Hepatocyte (in vitro differentiated cells): ENCODE measurements around the gene MIER2. TPM values are rescaled to one million over a fixed set of nuclear protein-coding genes. Genes with fewer than 3 reads are reported as not detected.
A peak's percentile ranks its signal among the peaks of the same experiment; 100 is the strongest.

ENCODE experiments used
- DNase-seq: peaks from one replicate; pipeline ENCODE4 v3.0.0-alpha.2; 2016; ENCODE audit warnings: low spot score
- H2AFZ ChIP-seq: fragments of 200-600 bp; sonication (generic); 2 replicates; pipeline ENCODE4 v1.6.0; 2016; ENCODE audit warnings: antibody characterized with exemption, mild to moderate bottlenecking
- H3K27ac ChIP-seq: fragments of 200-600 bp; sonication (generic); 2 replicates; pipeline ENCODE4 v1.5.1; 2016; ENCODE audit warnings: mild to moderate bottlenecking
- H3K27me3 ChIP-seq: fragments of 200-600 bp; sonication (generic); 2 replicates; pipeline ENCODE4 v1.6.1; 2016
- H3K36me3 ChIP-seq: fragments of 200-600 bp; sonication (generic); replicated peaks from 2 replicates; pipeline ENCODE4 v1.5.1; 2016; ENCODE audit warnings: low read depth; ENCODE audit not compliant: insufficient read depth
- H3K4me1 ChIP-seq: fragments of 200-600 bp; sonication (generic); 2 replicates; pipeline ENCODE4 v1.5.1; 2016; ENCODE audit warnings: mild to moderate bottlenecking, moderate library complexity; ENCODE audit not compliant: insufficient read depth
- H3K4me2 ChIP-seq: fragments of 200-600 bp; sonication (generic); 2 replicates; pipeline ENCODE4 v1.6.0; 2016
- H3K4me3 ChIP-seq: fragments of 200-600 bp; sonication (generic); 2 replicates; pipeline ENCODE4 v1.5.1; 2016; ENCODE audit warnings: mild to moderate bottlenecking
- H3K79me2 ChIP-seq: fragments of 200-600 bp; sonication (generic); 2 replicates; pipeline ENCODE4 v1.6.0; 2017; ENCODE audit warnings: mild to moderate bottlenecking
- H3K9me2 ChIP-seq: fragments of 200-600 bp; sonication (generic); replicated peaks from 2 replicates; pipeline ENCODE4 v1.6.0; 2017; ENCODE audit warnings: mild to moderate bottlenecking; ENCODE audit not compliant: insufficient read depth
- H3K9me3 ChIP-seq: fragments of 200-600 bp; sonication (generic); 2 replicates; pipeline ENCODE4 v1.5.1; 2016; ENCODE audit warnings: low read depth, mild to moderate bottlenecking
- H4K20me1 ChIP-seq: fragments of 200-600 bp; sonication (generic); 2 replicates; pipeline ENCODE4 v1.6.0; 2016; ENCODE audit warnings: mild to moderate bottlenecking; ENCODE audit not compliant: insufficient read depth, poor library complexity, severe bottlenecking
- CTCF ChIP-seq: fragments of 200-600 bp; sonication (generic); IDR thresholded peaks from 2 replicates; pipeline ENCODE4 v1.5.1; 2016; ENCODE audit warnings: antibody characterized with exemption, mild to moderate bottlenecking; ENCODE audit not compliant: poor library complexity
- EZH2 ChIP-seq: fragments of 200-600 bp; sonication (generic); IDR thresholded peaks from 2 replicates; pipeline ENCODE4 v1.6.1; 2016; ENCODE audit warnings: antibody characterized with exemption, mild to moderate bottlenecking, borderline replicate concordance
- EZH2phosphoT487 ChIP-seq: fragments of 200-600 bp; sonication (generic); IDR thresholded peaks from one replicate; pipeline ENCODE4 v1.6.1; 2018; ENCODE audit warnings: antibody characterized with exemption, mild to moderate bottlenecking, low read depth, moderate library complexity; ENCODE audit not compliant: unreplicated experiment, severe bottlenecking
- WGBS: methylation state at CpG from one replicate; pipeline ENCODE4 v1.1.6; 2016; ENCODE audit warnings: low lambda C conversion rate; ENCODE audit errors: missing lambda C conversion rate; 5-methylcytosine and 5-hydroxymethylcytosine counted together
- polyA plus RNA-seq: library from polyadenylated mRNA; unstranded; fragments of >200 nt; fragmentation: Nextera tagmentation; extraction: Ambion mirVana; gene quantifications from 2 replicates; pipeline ENCODE4 v1.2.1, GENCODE V29; 2016
- total RNA-seq: library from RNA; depleted of rRNA; stranded (reverse); fragments of >200 nt; gene quantifications from 2 replicates; pipeline ENCODE4 v1.2.3, GENCODE V29; 2014

Gene MIER2
- total and polyA plus RNA-seq, 2 experiments from 2014 or later = 8.4 to 47.3 TPM

GRCh38 chr19:295687-296370 lies 48.8 kb downstream of the MIER2 start:
- Histone ChIP-seq H3K79me2 (no peaks in the 10 kb centered on the region), H3K9me2 (no peaks in the 10 kb centered on the region), H3K27me3 (peaks cover 32% of the 10 kb centered on the region), H2AFZ (no peak overlapping the region), H3K36me3 (no peaks in the 10 kb centered on the region), H3K9me3 (no peaks in the 10 kb centered on the region), H3K4me2 (peak overlapping the region; percentile 74), H3K4me1 (peaks cover 18% of the 10 kb centered on the region), H3K27ac (no peak overlapping the region), H4K20me1 (no peaks in the 10 kb centered on the region), H3K4me3 (no peak overlapping the region)
- WGBS = 65% methylated on average over 13 of the region's 13 CpGs
- TF ChIP-seq CTCF (no peak), EZH2 (no peak), EZH2phosphoT487 (no peak)
- no peak for DNase-seq

GRCh38 chr19:294946-295686 lies 49.5 kb downstream of the MIER2 start:
- no peaks in the 10 kb centered on the region for H3K9me2 ChIP-seq
- peak overlapping the region; percentile 74 for H3K4me2 ChIP-seq
- no peak overlapping the region for H3K4me3 ChIP-seq
- 17% methylated on average over 32 of the region's 38 CpGs for WGBS
- H3K36me3 ChIP-seq = no peaks in the 10 kb centered on the region
- H4K20me1 ChIP-seq = no peaks in the 10 kb centered on the region
- DNase-seq = peak; percentile 69
- H2AFZ ChIP-seq = no peak overlapping the region
- H3K4me1 ChIP-seq = peaks cover 24% of the 10 kb centered on the region
- H3K27ac ChIP-seq = no peak overlapping the region
- TF ChIP-seq CTCF (peak; percentile 71), EZH2phosphoT487 (no peak)
- H3K27me3 ChIP-seq = peaks cover 32% of the 10 kb centered on the region
- H3K9me3 ChIP-seq = no peaks in the 10 kb centered on the region
- no peaks in the 10 kb centered on the region for H3K79me2 ChIP-seq

GRCh38 chr19:294341-294945 lies 50.2 kb downstream of the MIER2 start:
- 30% methylated on average over 29 of the region's 29 CpGs for WGBS
- peaks cover 32% of the 10 kb centered on the region for H3K27me3 ChIP-seq
- peak overlapping the region; percentile 74 for H3K4me2 ChIP-seq
- no peak overlapping the region for H2AFZ ChIP-seq
- TF ChIP-seq EZH2phosphoT487 (no peak), CTCF (no peak), EZH2 (no peak)
- H3K79me2 ChIP-seq = no peaks in the 10 kb centered on the region
- no peak for DNase-seq
- no peak overlapping the region for H3K4me3 ChIP-seq
- H3K36me3 ChIP-seq = no peaks in the 10 kb centered on the region
- no peaks in the 10 kb centered on the region for H3K9me3 ChIP-seq
- peaks cover 24% of the 10 kb centered on the region for H3K4me1 ChIP-seq
- H3K27ac ChIP-seq = no peak overlapping the region
- H4K20me1 ChIP-seq = no peaks in the 10 kb centered on the region
- H3K9me2 ChIP-seq = no peaks in the 10 kb centered on the region
